Stimulated activated naive CD4-positive, alpha-beta T cell treated with Interleukin-2 at 50 U/mL for 16 hours (primary cell): ENCODE measurements around the gene C1QTNF7.

Experiments used
- DNase-seq: peaks from one replicate; lab custom pipeline; 2025; lab: John Stamatoyannopoulos, UW

The C1QTNF7 gene

DNA sequence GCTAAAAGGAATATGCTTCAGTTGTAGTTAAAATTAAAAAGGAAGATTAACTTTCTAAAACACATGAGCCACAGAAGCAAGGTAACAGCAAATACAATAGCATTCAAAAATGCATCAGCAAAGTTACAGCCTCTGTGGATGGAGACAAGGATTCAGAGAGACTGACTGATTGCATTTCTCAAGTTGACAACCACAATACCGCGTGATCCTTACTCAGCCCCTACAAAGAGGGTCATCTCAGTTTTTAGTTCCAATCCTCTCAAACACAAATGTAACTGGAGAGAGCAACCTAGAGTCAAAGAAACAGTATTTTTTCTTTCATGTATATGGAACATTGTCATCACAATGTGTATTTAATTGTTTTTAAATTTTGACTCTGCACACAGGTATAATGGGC lies 14.2 kb upstream of the C1QTNF7 start:
- no peak for DNase-seq

DNA sequence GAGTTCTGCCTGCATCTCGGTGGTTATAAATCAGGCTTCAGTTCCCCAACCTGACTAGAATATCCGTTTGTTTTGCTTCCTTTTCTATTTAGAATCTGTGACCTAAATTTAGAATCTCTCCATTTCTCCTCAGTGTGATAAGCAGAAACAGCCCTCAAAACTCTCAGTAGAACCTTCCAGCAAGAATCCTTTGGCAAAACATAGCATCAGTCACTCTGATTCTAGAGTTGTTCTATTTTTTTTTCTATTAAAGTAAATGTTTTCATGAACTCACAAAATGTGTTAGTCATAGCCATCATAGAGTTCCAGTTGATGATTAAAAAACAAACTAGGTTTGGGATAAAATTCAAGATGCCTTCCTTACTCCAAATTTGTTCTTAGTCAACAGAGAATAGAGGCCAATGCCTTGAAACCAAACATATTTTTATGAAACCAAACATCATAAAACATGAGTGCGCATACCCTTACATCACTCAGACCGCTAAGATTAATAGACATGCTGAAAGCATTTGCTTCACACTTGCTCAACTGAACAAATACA lies 13.2 kb upstream of the C1QTNF7 start:
- no peak for DNase-seq

DNA sequence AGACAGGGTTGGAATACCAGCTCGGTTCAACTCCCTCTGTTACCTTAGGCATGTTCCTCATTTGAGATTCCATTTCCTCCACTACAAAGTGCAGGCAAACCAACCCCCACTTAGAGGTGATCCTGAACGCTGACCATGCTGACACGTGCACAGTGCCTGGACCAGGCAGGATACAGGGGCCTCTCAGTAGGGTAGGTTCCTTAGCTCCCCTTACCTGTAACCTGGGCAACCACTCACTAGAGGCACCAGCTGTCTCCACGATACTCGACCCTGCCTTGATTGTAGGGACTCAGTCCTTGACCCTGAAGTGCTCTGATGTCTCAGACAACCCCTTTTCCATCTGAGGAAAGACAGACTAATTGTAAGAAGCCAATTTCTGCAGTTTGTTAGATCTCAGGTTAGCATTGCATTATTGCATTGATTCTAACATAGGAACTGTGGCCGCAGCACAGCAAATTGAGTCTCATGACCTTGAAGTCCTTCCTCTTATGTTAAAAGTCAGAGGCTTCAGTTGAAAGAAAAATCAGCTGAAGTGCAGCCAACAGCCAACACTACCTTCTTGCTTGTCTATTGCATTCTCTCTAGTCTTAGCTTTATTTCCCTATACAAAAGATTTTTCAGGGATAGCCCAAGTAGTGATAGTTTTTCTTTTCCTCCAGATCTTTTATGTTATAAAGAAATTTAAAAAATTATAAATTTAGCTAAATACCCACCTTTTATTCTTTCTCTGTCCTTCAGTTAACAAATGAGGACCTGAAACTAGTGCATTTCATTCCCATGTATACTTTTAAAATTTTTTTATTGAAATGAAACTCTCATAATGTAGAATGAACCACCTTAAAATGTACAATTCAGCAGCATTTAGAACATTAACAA lies 11.2 kb upstream of the C1QTNF7 start:
- DNase-seq = no peak

DNA sequence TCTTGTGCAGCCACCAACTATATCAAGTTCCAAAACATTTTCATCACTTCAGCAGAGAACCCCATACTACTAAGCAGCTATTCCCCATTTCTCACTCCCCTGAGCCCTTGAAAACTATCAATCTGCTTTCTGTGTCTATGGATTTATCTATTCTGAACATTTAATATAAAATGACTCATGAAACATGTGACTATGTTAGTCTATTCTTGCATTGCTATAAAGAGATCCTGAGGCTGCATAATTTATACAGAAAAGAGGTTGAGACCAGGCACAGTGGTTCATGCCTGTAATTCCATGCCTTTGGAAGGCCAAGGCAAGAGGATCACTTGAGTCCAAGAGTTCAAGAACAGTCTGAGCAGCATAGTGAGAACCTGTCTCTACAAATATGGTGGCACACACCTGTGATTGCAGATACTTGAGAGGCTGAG lies 10.6 kb upstream of the C1QTNF7 start:
- DNase-seq = no peak

DNA sequence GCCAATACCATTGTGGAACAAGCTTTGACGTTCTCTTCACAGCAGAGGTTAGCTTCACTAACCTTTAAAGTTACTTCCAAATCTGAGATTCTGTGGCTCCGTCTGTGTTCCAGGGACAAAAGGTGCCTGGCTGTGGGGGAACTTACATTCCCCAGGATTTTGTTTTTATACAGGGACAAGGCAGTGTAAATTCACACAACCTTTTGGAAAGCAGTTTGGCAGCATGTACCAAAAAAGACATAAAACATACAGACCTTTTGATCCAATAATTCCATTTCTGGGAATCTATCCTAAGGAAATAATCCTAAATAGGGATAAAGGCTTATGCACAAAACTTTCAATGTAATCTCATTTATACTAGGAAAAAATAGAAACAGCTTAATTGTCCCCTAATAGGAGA lies 8.9 kb upstream of the C1QTNF7 start:
- no peak for DNase-seq

DNA sequence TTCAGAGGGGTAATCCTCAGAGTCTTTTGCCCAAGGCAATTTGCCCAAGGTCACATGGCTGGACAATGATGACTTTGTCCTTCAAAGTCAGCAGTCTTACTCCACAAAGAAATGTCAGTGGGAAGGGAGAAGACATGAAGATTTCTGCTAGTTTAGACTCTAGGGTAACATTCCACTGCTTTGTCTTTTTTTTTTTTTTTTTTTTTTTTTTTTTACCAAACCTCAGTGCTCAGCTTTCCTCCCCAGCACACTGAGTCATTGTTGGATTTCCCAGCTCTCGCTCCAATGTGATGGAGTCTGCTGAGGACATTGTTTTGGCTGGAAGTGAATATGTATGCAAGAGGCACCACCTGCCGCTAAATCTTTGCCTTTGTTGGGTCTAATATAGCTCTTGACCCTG lies 7.2 kb upstream of the C1QTNF7 start:
- DNase-seq = no peak

DNA sequence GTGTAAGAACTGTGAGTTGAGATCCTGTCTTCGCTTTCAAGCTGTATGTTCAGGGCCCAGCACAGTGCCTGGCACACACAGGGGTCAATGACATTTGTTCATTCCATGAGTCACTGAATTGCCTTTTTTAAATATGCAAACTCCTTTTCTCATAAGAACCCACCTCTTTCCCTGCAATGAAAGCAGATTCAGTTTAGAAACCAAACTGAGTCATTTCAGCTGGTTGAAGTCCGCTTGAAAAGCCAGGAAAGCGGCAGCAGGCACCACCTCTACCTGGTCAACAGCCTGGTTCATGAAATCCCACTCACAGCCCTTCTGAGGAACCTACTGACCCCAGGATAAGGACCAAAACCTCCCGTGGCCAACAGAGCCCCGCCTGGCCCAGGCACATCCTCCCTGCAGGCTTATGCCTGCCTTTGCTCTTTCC lies 4.5 kb upstream of the C1QTNF7 start:
- DNase-seq = no peak

DNA sequence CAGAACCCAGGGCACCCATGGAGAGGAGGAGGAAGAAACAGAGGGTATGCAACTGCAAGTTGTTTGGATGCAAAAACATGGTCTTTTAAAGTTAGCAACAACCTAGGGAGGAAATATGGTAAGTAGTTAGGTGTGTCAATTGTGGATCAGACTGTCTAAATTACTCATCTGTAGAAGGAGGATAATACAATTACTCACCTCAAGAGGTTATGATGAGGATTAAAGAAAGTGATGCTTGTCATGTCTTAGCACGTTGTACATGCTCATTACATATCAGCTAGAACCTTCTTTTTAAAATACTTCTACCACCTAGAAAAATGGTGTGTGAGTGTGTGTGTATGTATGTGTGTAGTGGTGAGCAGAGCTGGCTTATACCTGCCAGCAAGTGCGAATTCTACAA lies 2.3 kb upstream of the C1QTNF7 start:
- no peak for DNase-seq

DNA sequence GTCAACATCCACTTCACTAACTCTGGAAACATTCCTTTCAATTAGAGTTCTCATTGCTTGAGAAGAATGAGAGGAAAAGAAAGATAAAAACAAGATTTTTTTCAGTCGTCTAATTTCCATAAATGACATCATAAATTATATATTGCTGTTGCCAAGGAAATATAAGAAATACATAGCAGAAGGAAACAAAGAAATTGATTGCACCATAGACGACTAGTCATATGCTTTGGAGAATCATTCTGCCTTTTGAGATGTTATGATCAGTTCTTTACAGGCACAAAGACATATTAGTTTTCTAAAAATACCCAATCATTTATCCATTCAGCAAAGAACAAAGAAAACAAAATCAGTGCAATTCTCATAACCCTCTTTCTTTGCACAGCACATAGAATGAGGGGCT lies 672 bp upstream of the C1QTNF7 start:
- DNase-seq = no peak

DNA sequence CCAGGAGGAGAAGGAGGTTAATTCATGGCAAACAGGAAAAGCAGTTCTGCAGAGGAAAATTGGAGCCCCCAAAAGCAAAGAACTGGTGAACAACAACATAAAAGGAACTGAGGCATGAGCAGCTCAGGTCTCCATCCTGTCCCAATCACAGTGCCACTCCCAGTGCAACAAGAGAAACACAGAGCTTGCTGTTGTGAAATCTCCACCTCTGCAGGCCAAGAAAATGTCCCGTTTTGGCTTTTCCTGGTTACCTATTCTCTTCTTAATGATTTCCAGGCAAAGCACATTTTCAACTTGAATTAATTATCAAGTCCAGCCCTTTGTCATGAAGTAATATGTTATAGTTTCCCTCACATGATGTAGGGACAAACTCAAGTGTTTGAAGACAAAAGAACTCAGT lies 778 bp downstream of the C1QTNF7 start:
- no peak for DNase-seq

DNA sequence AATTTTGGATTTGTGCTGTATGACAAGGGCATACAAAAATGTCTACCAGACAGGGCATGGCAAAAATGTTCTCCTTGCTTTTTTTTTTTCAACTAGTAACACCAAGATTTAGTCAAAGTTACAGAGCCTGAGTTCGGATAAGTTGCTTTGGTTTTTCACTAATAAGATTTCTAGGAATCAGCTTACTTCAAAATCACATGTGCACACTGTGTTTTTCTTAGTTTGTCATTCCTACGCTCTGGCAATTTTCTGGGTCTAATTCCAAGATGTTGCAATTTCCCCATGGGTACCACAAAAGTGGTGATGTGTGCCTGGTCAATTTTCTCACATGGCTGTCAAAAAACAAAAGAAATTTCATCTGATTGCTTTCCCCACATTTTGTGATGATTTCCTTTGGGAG lies 6.3 kb downstream of the C1QTNF7 start:
- no peak for DNase-seq

DNA sequence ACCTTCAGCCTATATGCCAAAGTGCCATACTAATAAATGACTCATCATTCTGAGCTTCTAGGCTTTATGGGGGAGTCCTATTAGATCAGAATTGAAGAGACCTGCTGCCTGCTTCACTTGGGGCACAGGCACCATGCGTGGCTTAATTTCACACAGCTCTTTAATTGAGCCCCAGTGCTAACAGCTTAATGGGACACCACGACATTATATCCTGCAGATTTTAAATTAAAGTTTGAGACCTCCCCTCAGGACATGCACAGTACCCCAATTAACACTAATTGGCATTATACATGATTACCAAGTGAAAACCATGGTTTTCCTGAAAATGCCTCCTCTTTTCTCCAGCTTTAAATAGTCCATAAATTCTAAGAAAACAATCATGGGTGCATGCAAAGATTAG lies 6.8 kb downstream of the C1QTNF7 start:
- DNase-seq = no peak

DNA sequence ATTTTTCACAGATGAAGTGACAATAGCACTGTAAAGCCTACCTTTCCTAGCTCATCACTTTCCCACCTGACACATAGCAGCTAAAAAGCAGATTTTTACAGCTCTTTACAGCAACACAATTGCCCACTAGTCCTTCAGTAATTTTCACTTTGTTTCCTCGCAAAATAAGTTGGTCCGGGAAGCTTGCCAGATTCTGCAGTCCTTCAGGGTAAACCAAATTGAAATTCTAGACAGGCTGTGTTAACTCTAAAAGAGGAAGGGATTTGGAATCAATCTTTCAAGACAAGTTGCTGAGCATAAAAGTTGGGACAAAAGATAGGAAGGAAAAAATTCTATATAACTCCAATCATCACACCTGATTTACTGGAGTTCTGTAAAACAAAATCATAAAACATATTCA lies 8.7 kb downstream of the C1QTNF7 start:
- DNase-seq = no peak

DNA sequence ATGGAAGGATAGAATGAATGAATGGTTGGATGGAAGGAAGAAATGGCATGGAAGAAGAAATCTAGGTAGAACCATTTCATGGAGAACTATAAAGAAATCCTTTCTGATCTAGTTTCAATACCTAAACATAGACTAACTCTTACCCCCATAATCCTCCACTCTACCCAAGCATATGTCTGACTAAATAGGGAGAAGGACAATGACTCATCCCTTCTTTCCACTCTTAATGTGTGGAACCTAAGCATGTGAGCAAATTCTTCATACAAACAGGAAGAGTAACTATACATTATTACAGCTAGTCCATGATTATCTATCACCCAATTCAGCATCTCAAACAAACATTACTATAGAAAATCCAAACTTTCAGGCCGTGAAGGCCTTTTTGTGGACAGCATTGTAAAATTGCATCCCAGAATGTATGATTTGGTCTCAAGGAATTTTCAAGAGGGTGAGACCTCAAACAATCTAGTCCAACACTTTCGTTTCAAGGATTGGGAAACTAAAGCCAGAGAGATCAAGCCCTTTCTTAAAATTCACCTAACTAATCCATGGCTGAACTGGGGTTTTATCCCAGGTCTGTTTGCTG lies 11.2 kb downstream of the C1QTNF7 start:
- DNase-seq = no peak

DNA sequence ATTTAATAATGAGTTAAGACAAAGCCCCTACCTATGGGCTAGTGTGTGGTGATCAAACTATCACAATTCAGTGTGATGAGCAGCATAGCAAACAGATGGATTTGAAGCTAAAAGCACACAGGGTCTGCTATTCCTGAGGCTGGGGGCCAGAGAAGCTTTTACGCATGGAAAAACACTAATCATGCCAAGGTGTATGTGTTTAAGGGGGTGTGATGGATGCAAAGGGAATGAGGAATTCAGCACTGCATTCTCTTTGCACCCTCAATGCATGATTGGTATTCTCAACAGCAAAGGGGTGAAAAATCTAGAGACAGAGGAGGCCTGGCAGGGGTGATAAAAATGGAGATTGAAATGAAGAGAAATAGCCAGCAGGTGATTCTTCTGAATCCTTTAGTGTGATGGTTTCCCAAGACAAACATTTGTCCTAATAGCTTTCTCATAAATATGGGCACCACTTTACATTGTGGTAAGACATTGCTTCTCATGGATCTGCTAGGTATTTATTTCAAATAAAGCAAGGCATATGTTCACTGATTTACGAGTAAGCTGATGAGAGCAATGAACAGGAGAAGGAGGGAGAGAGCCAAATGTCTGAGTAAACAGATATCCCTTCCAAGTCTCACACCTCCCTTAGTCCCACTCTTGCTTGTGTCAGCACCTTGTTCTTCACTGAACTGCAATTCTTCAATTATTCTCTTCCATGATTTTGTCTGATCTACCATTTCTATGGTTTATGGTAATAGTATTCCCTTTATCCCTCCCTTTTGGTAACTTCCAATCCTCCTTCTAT lies 15.7 kb downstream of the C1QTNF7 start:
- no peak for DNase-seq

DNA sequence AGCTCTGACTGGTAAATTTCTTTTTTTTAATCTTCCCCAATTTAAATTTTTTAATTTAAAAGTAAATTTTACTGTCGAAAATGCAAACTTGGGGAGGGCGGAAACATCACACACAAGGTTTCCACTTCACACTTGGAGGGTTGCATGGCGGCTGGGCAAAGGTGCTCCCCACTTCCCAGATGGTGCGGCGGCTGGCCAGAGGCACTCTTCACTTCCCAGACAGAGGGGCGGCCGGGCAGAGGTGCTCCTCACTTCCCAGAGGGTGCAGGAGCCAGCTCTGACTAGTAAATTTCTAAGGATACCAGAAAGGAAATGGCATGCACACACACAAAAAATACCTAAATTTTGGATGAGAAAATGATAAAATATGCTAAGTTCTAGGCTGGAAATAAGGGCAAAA lies 16.4 kb downstream of the C1QTNF7 start:
- DNase-seq = no peak

DNA sequence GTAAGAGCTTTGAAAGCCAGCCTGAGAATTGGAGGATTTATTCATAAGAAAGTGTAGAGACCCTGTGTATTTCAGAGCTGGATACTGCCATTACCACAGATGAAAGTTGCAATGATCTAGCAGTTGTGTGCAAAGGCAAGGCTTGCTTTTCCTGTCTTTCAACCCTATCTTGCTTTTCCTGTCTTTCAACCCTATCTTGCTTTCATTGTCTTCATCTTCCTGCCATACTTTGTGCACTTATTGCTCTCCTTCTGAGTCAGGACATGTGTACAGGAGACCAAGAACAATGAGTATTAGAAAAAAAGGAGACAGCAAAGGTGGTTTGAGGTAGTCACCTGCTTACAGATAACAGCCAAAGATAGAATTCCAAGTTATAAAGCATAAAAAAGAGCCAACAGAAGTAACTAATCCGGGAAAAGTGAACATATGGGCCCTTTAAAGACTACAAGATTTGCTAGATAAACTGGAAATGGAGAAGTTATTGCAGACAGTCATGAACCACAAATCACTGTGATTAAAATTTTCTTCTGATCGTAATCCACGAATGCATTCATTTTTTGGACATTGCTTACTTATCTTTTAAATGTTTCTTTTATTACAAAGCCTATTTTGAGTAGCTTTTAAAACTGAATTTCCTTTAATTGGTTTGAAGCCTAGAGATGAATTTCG lies 17.2 kb downstream of the C1QTNF7 start:
- no peak for DNase-seq

DNA sequence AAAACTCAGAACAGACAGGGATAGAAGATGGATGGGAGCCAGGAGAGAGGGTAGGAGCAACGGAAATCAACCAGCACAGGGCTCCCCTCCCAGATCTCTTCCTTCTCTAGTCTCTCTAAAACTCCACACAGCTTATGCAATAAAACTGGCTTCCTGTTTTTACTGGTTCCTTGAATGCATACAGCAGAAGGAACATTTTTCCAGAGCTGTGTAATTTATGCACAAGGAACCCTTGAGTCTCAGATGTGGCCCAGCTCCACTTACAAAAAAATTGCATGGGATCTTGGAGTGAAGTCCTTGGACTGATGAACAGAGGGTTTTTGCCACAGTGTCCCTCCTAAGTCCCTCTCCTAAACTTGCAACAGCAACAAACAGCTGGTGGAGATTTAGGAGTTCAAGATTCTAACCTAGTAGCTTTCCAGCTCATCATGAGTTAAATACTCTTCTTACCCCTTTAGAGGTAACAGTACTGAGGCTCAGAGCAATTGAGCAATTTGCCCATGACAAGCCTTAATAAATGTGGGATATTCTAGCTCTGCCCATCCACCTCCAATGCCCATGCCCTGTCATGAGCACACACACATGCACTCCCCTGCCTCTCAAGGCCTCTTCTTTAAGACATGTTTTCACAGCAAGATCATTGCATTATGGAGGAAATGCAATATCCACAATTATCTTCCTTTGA lies 23.5 kb downstream of the C1QTNF7 start:
- no peak for DNase-seq

DNA sequence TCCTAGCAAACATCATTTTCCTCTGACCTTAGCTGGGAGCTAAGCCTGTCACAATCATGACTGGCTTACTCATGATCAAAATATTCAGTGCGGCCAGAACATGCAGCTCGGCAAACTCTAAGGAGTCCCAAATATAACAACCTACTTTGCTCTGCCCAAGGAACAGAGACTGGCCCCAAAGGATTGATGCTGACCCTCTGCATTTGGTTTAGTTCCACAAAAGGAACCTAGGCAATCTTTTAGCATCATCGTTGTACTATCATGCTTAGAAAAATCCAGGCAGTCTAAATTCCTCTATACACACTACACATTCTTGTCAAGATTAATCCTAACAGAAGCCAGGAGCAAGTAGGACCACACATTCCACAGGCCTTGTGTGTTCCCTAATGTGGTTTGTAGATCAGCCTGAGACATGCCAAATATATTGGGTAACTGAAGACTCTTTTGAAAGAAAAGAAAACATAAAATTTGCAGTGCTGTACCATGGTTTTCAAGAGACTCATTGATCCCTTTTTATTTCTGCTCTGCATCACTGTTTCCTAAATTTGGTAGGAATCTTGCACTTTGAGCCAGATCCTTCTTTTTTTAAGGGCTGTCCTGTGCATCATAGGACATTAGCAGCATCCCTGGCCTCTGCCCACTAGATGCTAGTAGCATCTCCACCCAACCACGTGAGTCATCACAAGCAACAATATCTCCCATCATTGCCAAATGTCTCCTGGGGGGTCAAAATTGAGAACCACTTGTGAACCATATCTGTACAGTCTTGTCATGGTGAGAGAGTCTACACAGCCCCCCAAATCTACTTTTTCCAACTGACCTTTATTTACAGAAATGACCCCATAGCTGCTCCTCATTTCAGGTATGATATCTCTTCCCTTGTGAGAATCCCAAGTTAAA lies 24.3 kb downstream of the C1QTNF7 start:
- DNase-seq = no peak

DNA sequence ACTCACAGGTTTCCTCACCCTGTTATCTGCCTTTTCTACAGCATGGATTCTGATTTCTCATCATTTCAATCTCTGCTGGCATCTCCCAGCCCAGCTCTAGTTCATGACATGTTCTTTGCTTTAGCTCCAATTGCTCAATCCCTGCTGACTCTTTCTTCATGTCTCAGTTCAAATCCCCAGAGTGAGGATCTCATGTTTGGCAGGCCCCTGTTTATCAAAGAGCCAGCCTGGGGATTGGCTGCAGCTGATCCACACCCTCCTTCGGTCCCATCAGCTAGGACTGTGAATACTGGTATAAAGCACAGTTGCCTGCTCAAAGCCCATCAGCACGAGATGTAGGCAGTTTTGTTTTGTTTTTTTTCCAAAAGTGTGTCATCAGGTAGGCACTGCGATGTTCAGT lies 27.5 kb downstream of the C1QTNF7 start:
- no peak for DNase-seq
